ENCODE measurements around the gene APOBEC3F.

GRCh38 chr22:39029227-39029626 lies 11.4 kb upstream of the APOBEC3F start:
- TF ChIP-seq CTCF (IDR thresholded peaks at IDR 0.05), result no peak
- TF ChIP-seq POLR2A (IDR thresholded peaks at IDR 0.05), result no peak

Data from right lobe of liver (tissue), 4 donors.